PC-3 (cell line): ENCODE results near the gene RPL39L. TPM values are rescaled to one million over a fixed set of nuclear protein-coding genes. Genes with fewer than 3 reads are reported as not detected.

Experiments
- ATAC-seq: fragments of 200-7000 bp; cut with Tn5 transposase; 2 replicates; pipeline ENCODE4 v1.9.1; 2020; ENCODE audit warnings: mild to moderate bottlenecking, moderate library complexity
- BruUV-seq: library from RNA; stranded (reverse); fragments of 400-500 nt; replicated peaks from 2 replicates; lab custom pipeline; 2021; lab: Mats Ljungman, UMichigan
- CTCF ChIA-PET: fragments of 300-600 bp; sonication (Branson Sonifier 250); formaldehyde crosslinking; loops from one replicate; lab custom pipeline; 2022; ENCODE audit warnings: antibody characterized with exemption; lab: Charles Lee
- POLR2A ChIA-PET: fragments of 300-600 bp; sonication (Branson Sonifier 250); formaldehyde crosslinking; loops from one replicate; lab custom pipeline; 2022; ENCODE audit warnings: antibody characterized with exemption; ENCODE audit not compliant: unreplicated experiment; lab: Charles Lee
- DNase-seq: peaks from one replicate; pipeline ENCODE4 v3.0.0-alpha.2; 2015
- H2AFZ ChIP-seq: fragments of 300-600 bp; sonication (generic); 2 replicates; pipeline ENCODE4 v1.6.0; 2016; ENCODE audit warnings: antibody characterized with exemption, low read length
- H3F3A ChIP-seq: fragments of 300-600 bp; sonication (generic); one replicate; pipeline ENCODE4 v1.6.0; 2017; ENCODE audit warnings: antibody characterized with exemption, low read length, control low read depth, mild to moderate bottlenecking; ENCODE audit not compliant: unreplicated experiment
- H3K27ac ChIP-seq: fragments of 300-600 bp; sonication (generic); 2 replicates; pipeline ENCODE4 v1.5.1; 2016; ENCODE audit warnings: mild to moderate bottlenecking, low read length
- H3K27me3 ChIP-seq: fragments of 300-600 bp; sonication (generic); 2 replicates; pipeline ENCODE4 v1.6.1; 2016; ENCODE audit warnings: low read length, mixed read lengths
- H3K36me3 ChIP-seq: fragments of 300-600 bp; sonication (generic); 2 replicates; pipeline ENCODE4 v1.6.1; 2016; ENCODE audit warnings: low read depth, mixed run types, low read length, mixed read lengths
- H3K4me1 ChIP-seq: fragments of 300-600 bp; sonication (generic); 2 replicates; pipeline ENCODE4 v1.5.1; 2016; ENCODE audit warnings: low read length; ENCODE audit not compliant: insufficient read depth
- H3K4me2 ChIP-seq: fragments of 300-600 bp; sonication (generic); 2 replicates; pipeline ENCODE4 v1.6.0; 2016; ENCODE audit warnings: low read length
- H3K4me3 ChIP-seq: fragments of 300-600 bp; sonication (generic); 2 replicates; pipeline ENCODE4 v1.5.1; 2016; ENCODE audit warnings: mild to moderate bottlenecking, low read length, mixed read lengths
- H3K79me2 ChIP-seq: fragments of 300-600 bp; sonication (generic); 2 replicates; pipeline ENCODE4 v1.6.1; 2017; ENCODE audit warnings: low read length, mixed read lengths
- H3K9ac ChIP-seq: fragments of 300-600 bp; sonication (generic); 2 replicates; pipeline ENCODE4 v1.6.0; 2016; ENCODE audit warnings: mild to moderate bottlenecking, low read length
- H3K9me2 ChIP-seq: fragments of 300-600 bp; sonication (generic); replicated peaks from 2 replicates; pipeline ENCODE4 v1.6.1; 2016; ENCODE audit warnings: mixed run types, low read length, mixed read lengths
- H3K9me3 ChIP-seq: fragments of 300-600 bp; sonication (generic); 2 replicates; pipeline ENCODE4 v1.6.1; 2016; ENCODE audit warnings: low read length, mixed read lengths
- H4K20me1 ChIP-seq: fragments of 300-600 bp; sonication (generic); 2 replicates; pipeline ENCODE4 v1.6.1; 2016; ENCODE audit warnings: low read length, mixed read lengths
- CTCF ChIP-seq: fragments of 300-600 bp; sonication (generic); conservative IDR thresholded peaks from 2 replicates; pipeline ENCODE4 v1.5.1; 2017; ENCODE audit warnings: antibody characterized with exemption, low read depth, mild to moderate bottlenecking, low read length
- EZH2 ChIP-seq: fragments of 300-600 bp; sonication (generic); IDR thresholded peaks from one replicate; pipeline ENCODE4 v1.6.1; 2017; ENCODE audit warnings: antibody characterized with exemption, mild to moderate bottlenecking, low read length; ENCODE audit not compliant: unreplicated experiment
- EZH2phosphoT487 ChIP-seq: fragments of 300-600 bp; sonication (generic); IDR thresholded peaks from 2 replicates; pipeline ENCODE4 v1.6.1; 2018; ENCODE audit warnings: mild to moderate bottlenecking, antibody characterized with exemption, low read length, borderline replicate concordance
- intact Hi-C: fragments of 100-400 bp; cut with micrococcal nuclease; formaldehyde crosslinking; loops from 2 replicates; pipeline ENCODE4 v1.9.0; 2023
- total RNA-seq: library from RNA; depleted of rRNA; stranded (reverse); fragments of >200 nt; gene quantifications from 2 replicates; pipeline ENCODE4 v1.2.3, GENCODE V29; 2014; rRNA removed

The RPL39L gene
- total RNA-seq, 1 experiment from 2014 or later, result 175 TPM

GRCh38 chr3:187072511-187072910, 66.8 kb downstream of the RPL39L start:
- H3F3A ChIP-seq, result no peaks in the 10 kb centered on the region
- ChIA-PET POLR2A (interaction anchor here (0.6 kb wide), 1 partner anchor 22 kb away, joined by 4 read pairs; no protein-coding TSS in a partner anchor), CTCF (no interaction called here)
- no peaks in the 10 kb centered on the region for H3K9me3 ChIP-seq
- H2AFZ ChIP-seq, result no peak overlapping the region
- ATAC-seq, result no peak
- H3K9ac ChIP-seq, result no peak overlapping the region
- intact Hi-C loops, result no loop called here
- no peaks in the 10 kb centered on the region for H3K79me2 ChIP-seq
- no peak for DNase-seq
- no TSS peak for BruUV-seq
- no peak overlapping the region for H3K4me3 ChIP-seq
- no peaks in the 10 kb centered on the region for H3K36me3 ChIP-seq
- H3K27ac ChIP-seq, result no peak overlapping the region
- no peaks in the 10 kb centered on the region for H3K4me1 ChIP-seq
- no peak overlapping the region for H3K4me2 ChIP-seq
- H3K27me3 ChIP-seq, result no peaks in the 10 kb centered on the region
- TF ChIP-seq EZH2 (no peak), CTCF (no peak), EZH2phosphoT487 (no peak)
- no peaks in the 10 kb centered on the region for H3K9me2 ChIP-seq
- H4K20me1 ChIP-seq, result no peaks in the 10 kb centered on the region

- H3K27me3 ChIP-seq, result no peaks in the 10 kb centered on the region
- H3K79me2 ChIP-seq, result no peaks in the 10 kb centered on the region
- POLR2A ChIA-PET, result interaction anchor here (0.6 kb wide), 1 partner anchor 22 kb away, joined by 4 read pairs; no protein-coding TSS in a partner anchor
- H3K4me2 ChIP-seq, result no peak overlapping the region
- H2AFZ ChIP-seq, result no peak overlapping the region
- DNase-seq (no peak), ATAC-seq (no peak)
- H4K20me1 ChIP-seq, result no peaks in the 10 kb centered on the region
- H3F3A ChIP-seq, result no peaks in the 10 kb centered on the region
- H3K36me3 ChIP-seq, result no peaks in the 10 kb centered on the region
- CTCF ChIA-PET, result no interaction called here
- TF ChIP-seq CTCF (no peak), EZH2phosphoT487 (no peak)
- BruUV-seq, result no TSS peak
- no peak overlapping the region for H3K27ac ChIP-seq
- H3K4me1 ChIP-seq, result no peaks in the 10 kb centered on the region
- no peak overlapping the region for H3K9ac ChIP-seq
- H3K9me3 ChIP-seq, result no peaks in the 10 kb centered on the region
- H3K9me2 ChIP-seq, result no peaks in the 10 kb centered on the region
- intact Hi-C loops, result no loop called here
- no peak overlapping the region for H3K4me3 ChIP-seq
These were observed 67.2 kb downstream of the RPL39L start for GRCh38 chr3:187072102-187072501.

Other genes starting within 250 kb of the RPL39L start
- 8.6 and 9.4 TPM in 2 replicates for gene ST6GAL1, start 209.0 kb downstream of the RPL39L start, total RNA-seq
- gene RTP1, start 58.0 kb upstream of the RPL39L start, total RNA-seq, result not detected in 2 replicates
- 0.07 TPM in 1 of 2 replicates, not detected in the other for gene MASP1, start 152.2 kb upstream of the RPL39L start, total RNA-seq
- gene RTP4, start 228.9 kb upstream of the RPL39L start, total RNA-seq, result 0.11 TPM in 1 of 2 replicates, not detected in the other